HG02970 (cell line): ENCODE data around the gene RSRP1.

Experiments
- ATAC-seq: cut with Tn5 transposase; IDR thresholded peaks from one replicate; pipeline ENCODE4 v1.9.1; 2021; ENCODE audit warnings: mild to moderate bottlenecking, moderate library complexity, moderate number of reproducible peaks; ENCODE audit not compliant: unreplicated experiment, low FRiP score

RSRP1 gene

DNA sequence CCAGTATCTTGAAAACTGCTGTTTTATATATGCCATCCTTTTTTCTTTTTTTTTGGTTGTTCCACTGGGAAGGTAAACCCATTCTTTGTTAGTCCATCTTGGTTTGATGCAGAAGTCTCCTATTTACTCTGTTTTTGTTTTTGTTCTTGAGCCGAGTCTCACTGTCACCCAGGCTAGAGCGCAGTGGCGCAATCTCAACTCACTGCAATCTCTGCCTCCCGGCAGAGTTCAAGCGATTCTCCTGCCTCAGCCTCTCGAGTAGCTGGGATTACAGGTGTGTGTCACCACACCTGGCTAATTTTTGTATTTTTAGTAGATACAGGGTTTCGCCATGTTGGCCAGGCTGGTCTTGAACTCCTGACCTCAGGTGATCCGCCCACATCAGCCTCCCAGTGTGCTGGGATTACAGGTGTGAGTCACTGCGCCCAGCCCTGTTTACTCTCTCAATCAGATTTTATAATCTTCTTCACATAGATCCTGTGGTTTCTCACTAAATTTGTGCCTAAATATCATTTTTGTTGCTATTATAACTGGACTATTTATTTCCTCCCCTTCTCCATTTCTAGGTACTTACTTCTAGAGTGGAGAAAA lies 27.5 kb downstream of the RSRP1 start:
- no peak for ATAC-seq

- no peak for ATAC-seq
Observed at GRCh38 chr1:25217598-25218232, 29.5 kb downstream of the RSRP1 start.

GRCh38 chr1:25217015-25217414 lies 30.2 kb downstream of the RSRP1 start:
- no peak for ATAC-seq

GRCh38 chr1:25216123-25216522 lies 31.1 kb downstream of the RSRP1 start:
- no peak for ATAC-seq

GRCh38 chr1:25212725-25213124 lies 34.5 kb downstream of the RSRP1 start:
- ATAC-seq, result no peak

GRCh38 chr1:25210728-25211127 lies 36.5 kb downstream of the RSRP1 start:
- ATAC-seq, result no peak

DNA sequence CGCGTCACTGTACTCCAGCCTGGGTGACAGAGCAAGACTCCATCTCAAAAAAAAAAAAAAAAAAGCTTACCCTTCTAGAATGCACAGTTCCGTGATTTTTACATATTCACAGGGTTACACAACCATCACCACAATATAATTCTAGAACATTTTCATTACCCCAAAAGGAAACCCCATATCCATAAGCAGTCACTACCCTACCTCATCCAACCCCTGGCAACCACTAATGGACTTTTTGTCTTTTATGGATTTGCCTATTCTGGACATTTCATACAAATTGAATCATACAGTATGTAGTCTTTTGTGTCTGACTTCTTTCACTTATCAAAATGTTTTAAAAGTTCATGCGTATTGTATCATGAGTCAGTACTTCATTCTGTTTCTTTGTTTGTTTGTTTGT lies 37.7 kb downstream of the RSRP1 start:
- no peak for ATAC-seq

- ATAC-seq, result no peak
Observed at GRCh38 chr1:25208561-25209222, 38.6 kb downstream of the RSRP1 start.

- ATAC-seq, result no peak
Observed at GRCh38 chr1:25208092-25208491, 39.2 kb downstream of the RSRP1 start.

DNA sequence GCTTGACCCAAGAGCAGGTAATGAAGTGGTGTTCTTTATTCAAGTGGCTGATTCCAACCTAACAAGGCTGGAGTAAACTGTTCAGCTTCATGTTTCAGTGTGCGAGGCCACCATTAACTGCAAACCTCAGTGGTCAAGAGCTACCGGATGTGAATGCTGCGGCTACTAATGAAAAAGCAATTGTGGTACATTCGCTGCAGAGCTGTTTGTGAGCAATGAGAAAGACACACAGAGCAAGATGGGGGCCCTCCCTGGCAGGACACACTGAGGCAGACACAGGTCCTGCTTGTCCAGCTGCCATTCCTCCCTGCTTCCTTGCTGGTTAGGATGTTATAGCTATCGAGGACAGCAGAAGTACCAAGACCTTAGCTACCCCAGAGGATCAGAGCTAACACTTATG lies 41.1 kb downstream of the RSRP1 start:
- no peak for ATAC-seq

- ATAC-seq, result no peak
Observed at GRCh38 chr1:25205786-25206185, 41.5 kb downstream of the RSRP1 start.

DNA sequence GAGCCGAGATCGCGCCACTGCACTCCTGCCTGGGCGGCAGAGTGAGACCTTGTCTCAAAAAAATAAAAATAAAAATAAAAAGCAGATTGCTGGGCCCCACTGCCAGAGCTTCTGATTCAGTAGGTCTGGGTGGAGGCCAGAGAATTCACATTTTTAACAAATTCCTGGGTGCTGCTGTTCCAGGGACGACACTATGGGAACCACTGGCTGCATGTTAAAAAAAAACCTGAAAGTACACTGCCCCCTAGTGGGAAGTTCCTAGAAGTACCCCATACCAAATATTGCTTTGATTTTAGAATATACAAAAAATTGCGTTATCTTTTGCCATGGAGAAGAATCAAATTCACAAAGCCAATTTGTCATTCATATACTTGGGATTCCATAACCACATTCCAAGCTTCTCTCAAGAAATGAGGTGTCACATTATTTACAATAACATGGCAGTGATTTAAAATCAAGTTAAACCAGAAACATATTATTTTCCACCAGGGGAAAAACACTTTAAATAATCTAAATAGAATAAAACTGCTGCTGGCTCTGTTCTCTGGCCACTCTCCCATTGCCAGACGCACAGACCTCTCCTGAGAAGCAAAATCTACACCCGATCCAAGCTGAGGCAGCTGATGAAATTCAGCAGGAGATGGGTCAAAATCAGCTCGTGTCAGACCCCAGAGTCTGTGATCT lies 42.3 kb downstream of the RSRP1 start:
- no peak for ATAC-seq

GRCh38 chr1:25201006-25201405 lies 46.2 kb downstream of the RSRP1 start:
- no peak for ATAC-seq

DNA sequence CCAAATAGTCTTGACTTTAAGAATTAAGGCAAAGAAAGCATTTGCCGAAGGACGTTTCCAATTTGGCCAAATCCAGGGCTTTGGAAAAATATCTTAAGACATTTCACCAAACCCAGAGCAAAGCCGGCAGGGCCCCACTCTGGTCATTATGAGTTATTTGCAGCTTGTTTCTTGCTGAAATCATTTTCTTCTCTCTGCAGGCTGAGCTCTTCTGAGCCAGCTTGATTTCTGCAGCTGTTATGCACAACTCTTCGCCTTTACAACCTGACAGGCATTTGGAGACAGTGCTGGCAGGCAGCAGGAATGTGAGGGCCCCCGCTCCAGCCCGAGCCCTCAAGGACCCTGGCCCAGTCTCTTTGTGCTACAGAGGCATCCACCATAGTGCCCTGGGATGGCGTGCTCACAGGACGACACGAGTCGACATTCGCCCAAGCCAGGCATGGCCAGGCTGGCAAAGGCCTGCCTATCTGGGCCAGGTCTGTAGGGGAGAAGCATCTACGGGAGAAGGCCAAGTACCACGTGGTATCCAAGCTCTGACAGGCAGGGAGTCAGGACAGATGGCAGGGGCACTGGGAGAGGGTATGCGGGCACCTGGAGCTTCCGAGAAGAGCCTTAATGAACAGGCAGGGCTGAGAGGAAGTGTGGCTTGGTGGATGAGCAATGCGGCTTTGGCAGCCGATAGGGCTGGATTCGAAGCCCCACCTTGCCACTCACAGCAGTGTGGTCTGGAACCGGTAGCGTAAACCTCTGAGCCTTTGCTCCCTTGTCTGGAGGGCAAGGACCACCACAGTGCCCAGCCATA lies 47.2 kb downstream of the RSRP1 start:
- no peak for ATAC-seq

- no peak for ATAC-seq
Observed at GRCh38 chr1:25198663-25199252, 48.5 kb downstream of the RSRP1 start.

- no peak for ATAC-seq
Observed at GRCh38 chr1:25197982-25198662, 49.1 kb downstream of the RSRP1 start.

GRCh38 chr1:25197235-25197975 lies 49.8 kb downstream of the RSRP1 start:
- ATAC-seq, result no peak

DNA sequence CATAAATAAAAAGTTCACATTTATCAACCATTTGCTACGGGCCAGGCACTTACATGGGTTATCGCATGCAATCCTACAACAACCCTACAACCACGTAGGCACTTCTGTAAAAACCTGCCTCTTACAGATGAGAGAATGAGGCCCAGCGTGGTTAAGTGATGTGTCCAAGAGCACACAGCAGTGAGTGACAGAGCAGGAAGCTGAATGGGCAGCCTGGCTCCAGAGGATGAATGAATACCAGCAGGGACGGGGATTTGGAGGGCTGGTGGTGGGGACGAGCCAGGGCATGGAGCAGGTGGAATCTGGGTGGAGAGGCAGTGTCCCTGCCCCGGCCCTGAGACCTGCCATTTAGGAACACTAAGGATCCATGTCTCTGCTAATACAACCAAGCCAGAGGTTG lies 50.4 kb downstream of the RSRP1 start:
- ATAC-seq, result no peak

DNA sequence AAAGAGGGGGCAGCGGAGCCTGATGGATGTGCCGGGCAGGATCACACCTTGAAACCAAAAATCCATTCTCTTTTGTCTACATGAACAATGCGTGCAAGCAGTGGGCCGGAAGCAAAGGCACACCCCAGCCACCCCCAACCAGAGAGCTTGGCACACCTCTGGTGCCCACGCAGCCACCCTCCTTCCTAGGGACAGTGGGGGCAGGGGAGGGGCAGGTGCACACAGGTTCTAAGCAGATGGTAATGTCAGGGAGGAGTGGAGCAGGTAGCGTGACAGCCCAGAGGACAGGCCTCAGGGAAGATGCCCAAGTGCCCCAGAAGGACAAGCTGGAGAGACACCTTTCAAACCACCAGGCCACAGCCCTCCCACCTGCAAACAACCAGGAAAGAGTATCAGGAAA lies 51.4 kb downstream of the RSRP1 start:
- ATAC-seq, result no peak
